ENCODE measurements around the gene NCKAP5.

NCKAP5 gene

DNA sequence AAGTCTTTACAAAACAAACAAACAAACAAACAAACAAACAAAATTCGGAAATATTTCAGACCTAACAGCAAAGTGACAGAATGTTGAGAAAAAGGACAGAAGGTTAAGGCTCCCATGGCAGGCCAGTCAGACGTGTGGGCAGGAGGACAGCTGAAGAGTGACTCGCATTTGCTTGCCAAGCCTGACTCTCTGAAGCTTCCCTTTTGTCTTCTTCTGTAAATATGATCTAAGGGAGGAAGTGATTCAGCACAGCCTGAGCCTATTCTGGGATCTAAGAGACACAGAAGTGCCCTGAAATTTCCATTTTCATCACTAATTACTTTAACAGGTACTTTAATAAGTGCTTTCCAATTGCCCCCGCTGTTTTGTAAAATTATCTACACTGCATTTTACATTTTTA is 764.2 kb downstream of the NCKAP5 start:
- no peak overlapping the region for H3K4me3 Mint-ChIP-seq
- no peaks in the 10 kb centered on the region for H3K27me3 Mint-ChIP-seq
- H3K27ac Mint-ChIP-seq: no peak overlapping the region
- no peaks in the 10 kb centered on the region for H3K4me1 Mint-ChIP-seq
- DNase-seq: no peak
- H3K36me3 Mint-ChIP-seq (ENCODE audit: low read depth): no peaks in the 10 kb centered on the region
- peaks cover 32% of the 10 kb centered on the region for H3K9me3 Mint-ChIP-seq
- ATAC-seq: no peak

DNA sequence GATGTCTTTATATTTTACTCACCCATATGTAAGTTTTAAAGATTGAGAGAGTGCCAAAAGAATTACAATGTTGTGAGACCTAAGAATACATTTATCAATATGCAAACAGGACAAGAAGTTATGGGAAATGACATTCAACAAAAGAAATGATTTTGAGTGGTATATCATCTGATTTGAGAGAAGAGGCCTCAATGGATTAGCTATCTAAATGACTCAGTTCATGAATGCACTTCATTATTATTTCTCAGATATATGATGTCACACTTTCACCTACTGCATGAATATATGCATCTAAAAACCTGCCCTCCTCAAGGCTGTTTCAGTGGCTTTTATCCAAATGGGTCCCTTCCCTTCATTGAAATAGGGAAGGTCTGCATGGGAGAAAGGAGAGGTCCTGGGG is 769.9 kb downstream of the NCKAP5 start:
- DNase-seq (no peak), ATAC-seq (no peak)
- Mint-ChIP-seq H3K4me1 (no peaks in the 10 kb centered on the region), H3K36me3 (ENCODE audit: low read depth) (no peaks in the 10 kb centered on the region), H3K27ac (no peak overlapping the region), H3K27me3 (no peaks in the 10 kb centered on the region), H3K9me3 (no peaks in the 10 kb centered on the region), H3K4me3 (no peak overlapping the region)

DNA sequence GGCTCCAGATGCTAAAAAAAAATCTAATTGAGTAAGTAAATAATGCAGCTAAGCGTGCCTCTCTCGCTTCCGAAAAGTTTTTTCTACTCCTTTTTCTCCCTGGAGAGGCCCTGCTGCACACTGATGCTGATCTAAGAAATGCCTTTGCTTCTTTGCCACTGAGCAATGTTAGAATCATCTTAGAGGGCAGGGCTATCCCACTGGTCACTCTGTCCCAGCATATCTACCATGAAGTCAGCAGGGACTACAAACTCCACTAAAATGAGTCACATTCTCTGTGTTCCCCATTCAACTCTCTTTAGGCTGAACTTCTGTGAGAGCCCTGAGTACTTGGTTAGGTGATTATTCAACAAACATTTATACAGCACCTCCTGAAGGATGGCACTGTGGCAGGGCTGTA is 770.7 kb downstream of the NCKAP5 start:
- Mint-ChIP-seq H3K4me3 (no peak overlapping the region), H3K4me1 (no peaks in the 10 kb centered on the region), H3K9me3 (no peaks in the 10 kb centered on the region), H3K36me3 (ENCODE audit: low read depth) (no peaks in the 10 kb centered on the region), H3K27me3 (no peaks in the 10 kb centered on the region), H3K27ac (no peak overlapping the region)
- ATAC-seq (no peak), DNase-seq (no peak)

DNA sequence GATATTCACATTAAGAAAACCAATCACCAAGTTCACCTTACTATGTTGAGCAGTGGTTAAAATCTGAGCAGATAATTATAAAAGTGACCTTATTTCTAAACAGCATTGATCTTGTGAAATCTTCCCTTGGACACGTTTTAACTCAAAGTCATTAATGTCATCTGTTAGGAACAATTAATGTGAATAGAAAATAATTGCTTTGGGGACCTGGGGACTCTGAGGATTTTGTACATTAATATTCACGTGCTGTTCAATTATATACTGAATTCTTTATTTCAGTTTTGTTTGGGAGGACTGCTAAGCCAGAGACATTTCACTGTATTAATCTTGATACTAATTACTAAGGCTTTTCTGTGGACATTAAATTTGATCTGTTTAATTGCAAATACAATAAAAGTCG is 771.2 kb downstream of the NCKAP5 start:
- DNase-seq (no peak), ATAC-seq (no peak)
- Mint-ChIP-seq H3K27ac (no peak overlapping the region), H3K4me1 (no peaks in the 10 kb centered on the region), H3K4me3 (no peak overlapping the region), H3K9me3 (no peaks in the 10 kb centered on the region), H3K27me3 (no peaks in the 10 kb centered on the region), H3K36me3 (ENCODE audit: low read depth) (no peaks in the 10 kb centered on the region)

DNA sequence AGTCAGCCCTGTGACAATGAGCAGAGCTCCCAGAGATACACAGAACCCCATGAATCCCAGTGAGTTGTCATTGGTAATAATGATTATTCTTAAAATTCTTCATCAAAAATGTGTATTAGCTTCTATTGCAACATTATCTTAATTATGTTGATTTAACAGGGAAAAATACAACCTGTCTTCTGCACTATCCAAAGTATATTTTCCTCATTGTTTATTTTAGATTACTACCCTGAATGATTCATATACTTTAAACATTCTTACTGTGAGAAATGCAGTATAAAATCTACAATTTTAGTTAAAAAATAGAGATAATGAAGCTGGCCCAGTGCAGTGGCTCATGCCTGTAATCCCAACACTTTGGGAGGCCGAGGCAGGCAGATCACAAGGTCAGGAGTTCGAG is 773.0 kb downstream of the NCKAP5 start:
- no peak for DNase-seq
- no peak for ATAC-seq
- H3K27me3 Mint-ChIP-seq: no peaks in the 10 kb centered on the region
- no peak overlapping the region for H3K4me3 Mint-ChIP-seq
- no peaks in the 10 kb centered on the region for H3K36me3 Mint-ChIP-seq (ENCODE audit: low read depth)
- no peaks in the 10 kb centered on the region for H3K9me3 Mint-ChIP-seq
- H3K4me1 Mint-ChIP-seq: no peaks in the 10 kb centered on the region
- no peak overlapping the region for H3K27ac Mint-ChIP-seq

DNA sequence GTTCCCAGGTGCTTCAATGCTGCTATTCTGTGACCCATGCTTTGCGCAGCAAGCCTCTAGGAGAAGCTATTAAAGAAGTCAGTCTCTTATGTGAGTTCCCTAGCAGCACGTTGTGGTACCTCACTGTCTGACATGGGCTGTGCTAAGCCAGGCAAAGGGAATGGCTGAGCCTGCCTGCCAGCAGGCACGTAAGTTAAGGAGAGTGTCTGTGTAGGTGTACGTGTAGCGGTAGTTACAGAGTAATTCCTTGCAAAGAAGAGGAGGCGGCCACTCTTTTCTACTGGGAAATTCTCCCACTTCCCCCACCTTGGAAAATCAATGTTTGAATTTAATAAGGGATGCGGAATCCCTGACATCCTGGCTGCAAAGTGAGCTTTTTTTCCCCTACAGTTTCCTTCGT is 774.7 kb downstream of the NCKAP5 start:
- Mint-ChIP-seq H3K4me1 (no peaks in the 10 kb centered on the region), H3K9me3 (peaks cover 4% of the 10 kb centered on the region), H3K36me3 (ENCODE audit: low read depth) (no peaks in the 10 kb centered on the region), H3K4me3 (no peak overlapping the region), H3K27me3 (no peaks in the 10 kb centered on the region), H3K27ac (no peak overlapping the region)
- ATAC-seq (no peak), DNase-seq (no peak)

DNA sequence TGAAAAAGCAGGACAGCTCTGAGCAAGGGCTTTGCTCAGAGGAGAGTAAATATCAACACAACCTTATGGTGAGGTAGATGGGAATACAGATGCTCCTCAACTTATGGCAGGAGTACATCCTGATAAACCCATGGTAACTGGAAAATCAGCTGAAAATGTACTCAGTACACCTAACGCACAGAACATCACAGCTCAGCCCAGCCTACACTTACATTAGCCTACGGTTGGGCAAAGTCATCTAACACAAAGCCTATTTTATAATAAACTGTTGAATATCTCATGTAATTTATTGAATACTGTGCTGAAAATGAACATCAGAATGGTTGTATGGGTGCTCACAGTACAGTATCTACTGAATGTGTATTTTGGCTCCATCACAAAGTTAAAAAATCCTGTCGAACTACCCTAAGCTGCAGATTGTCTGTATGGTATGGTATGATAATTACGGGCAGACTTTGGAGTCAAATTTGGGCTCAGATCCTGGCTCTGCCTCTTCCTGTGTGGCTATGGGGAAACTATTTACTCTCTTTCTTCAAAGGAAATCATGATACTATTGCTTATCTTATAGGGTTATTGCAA is 778.0 kb downstream of the NCKAP5 start:
- no peaks in the 10 kb centered on the region for H3K36me3 Mint-ChIP-seq (ENCODE audit: low read depth)
- H3K27ac Mint-ChIP-seq: no peak overlapping the region
- DNase-seq: no peak
- no peak for ATAC-seq
- H3K27me3 Mint-ChIP-seq: no peaks in the 10 kb centered on the region
- H3K4me3 Mint-ChIP-seq: no peak overlapping the region
- H3K4me1 Mint-ChIP-seq: no peaks in the 10 kb centered on the region
- peaks cover 4% of the 10 kb centered on the region for H3K9me3 Mint-ChIP-seq

DNA sequence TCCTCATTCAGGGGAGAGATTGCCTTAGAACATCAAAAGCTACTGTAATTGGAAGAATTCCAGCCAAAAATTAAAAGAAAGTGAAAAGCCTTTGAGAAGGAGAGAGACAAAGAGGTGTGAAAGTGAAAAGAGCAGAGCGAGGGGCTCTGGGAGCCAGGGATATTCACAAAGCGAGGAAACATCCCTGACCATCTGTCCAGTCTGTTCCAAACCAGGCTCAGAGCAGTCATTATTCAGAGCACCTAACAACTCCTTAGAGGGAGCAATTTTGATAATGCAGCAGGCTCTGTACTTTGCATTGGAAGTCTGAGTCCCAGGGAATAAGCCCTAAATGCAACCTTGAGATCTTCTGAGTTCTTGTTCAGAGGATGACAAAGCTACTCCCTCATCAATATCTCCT is 779.2 kb downstream of the NCKAP5 start:
- Mint-ChIP-seq H3K4me3 (no peak overlapping the region), H3K27ac (no peak overlapping the region), H3K4me1 (no peaks in the 10 kb centered on the region)

DNA sequence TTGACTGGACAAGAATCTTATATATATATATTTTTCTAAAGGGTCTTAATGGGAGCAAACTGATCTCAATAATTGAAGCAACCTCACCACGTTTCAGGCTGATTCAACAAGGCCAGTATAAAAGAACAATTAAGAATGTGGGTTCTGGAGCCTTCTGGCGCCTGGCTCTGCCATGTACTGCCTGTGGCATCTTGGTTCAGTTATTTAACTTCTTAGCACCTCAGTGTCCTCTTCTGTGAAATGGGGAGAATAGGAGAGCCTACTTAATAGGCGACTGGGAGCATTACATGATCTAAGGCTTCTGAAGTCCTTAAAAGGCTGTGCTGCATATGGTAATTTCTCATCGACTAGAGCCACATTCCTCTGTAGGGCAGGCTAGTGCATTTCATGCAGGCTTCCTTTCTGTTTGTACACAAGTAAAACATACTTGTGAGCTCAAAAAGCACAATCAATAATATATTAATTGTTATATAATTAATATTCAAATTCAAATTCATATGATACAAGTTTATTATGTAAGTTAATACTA is 779.9 kb downstream of the NCKAP5 start:
- Mint-ChIP-seq H3K4me3 (no peak overlapping the region), H3K27me3 (no peaks in the 10 kb centered on the region), H3K27ac (no peak overlapping the region), H3K9me3 (peaks cover 4% of the 10 kb centered on the region), H3K36me3 (ENCODE audit: low read depth) (no peaks in the 10 kb centered on the region), H3K4me1 (no peaks in the 10 kb centered on the region)
- no peak for ATAC-seq
- no peak for DNase-seq

More for the DNA sequence above, 779.2 kb downstream of the NCKAP5 start:
- ATAC-seq (no peak), DNase-seq (no peak)
- Mint-ChIP-seq H3K27me3 (no peaks in the 10 kb centered on the region), H3K9me3 (peaks cover 4% of the 10 kb centered on the region), H3K36me3 (ENCODE audit: low read depth) (no peaks in the 10 kb centered on the region)

DNA sequence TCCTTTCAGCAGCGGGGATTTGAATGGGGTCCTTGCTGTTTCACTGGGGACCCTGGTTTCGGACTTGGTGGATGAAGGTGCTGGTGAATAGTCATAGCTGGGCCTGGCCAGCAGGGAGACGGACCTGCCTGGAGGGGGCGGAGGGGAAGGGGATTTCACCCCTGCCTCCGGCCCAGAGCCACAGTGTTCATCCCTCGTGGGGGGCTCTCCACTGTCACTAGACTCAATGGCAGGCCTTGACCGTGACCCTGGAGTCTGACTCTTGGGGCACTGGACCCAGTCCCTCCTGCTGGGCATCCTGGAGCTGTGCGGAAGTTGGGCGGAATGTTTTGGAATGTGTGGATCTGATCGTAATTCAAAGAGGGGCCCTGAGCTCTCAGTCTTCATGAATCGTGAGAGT is 784.4 kb downstream of the NCKAP5 start:
- Mint-ChIP-seq H3K4me1 (no peaks in the 10 kb centered on the region), H3K4me3 (no peak overlapping the region), H3K36me3 (ENCODE audit: low read depth) (no peaks in the 10 kb centered on the region), H3K27ac (no peak overlapping the region), H3K9me3 (no peaks in the 10 kb centered on the region), H3K27me3 (no peaks in the 10 kb centered on the region)
- ATAC-seq: no peak
- DNase-seq: no peak

DNA sequence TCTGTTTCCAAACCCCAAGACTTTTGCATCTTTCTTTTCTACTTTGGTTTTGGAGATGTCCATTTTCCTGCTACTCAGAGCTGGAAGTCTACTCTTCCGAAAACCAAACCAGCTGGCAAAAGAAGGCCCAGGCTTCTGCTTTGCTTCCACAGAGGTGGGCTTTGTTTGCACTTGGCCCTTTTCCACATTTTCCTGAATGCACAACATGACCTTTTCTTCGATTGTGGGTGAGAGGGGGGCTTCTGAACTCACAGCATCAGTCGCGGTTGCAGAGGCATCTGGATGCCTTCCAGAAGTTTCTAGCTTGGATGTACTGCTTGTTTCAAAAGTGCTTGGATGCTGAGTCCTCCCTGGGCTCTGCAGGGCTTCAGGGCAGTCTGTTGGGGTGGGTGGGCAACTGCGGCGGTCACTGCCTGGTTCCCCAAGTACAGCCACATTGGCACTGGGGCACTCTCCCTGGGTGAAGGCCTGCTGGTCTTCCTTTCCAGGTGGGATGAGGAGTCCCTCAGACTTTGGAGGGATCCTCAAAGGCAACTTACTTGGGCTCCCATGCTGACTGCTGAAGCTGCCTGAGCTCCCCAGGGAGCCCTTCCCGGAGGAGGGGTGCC is 786.0 kb downstream of the NCKAP5 start:
- Mint-ChIP-seq H3K4me1 (no peaks in the 10 kb centered on the region), H3K9me3 (no peaks in the 10 kb centered on the region), H3K36me3 (ENCODE audit: low read depth) (no peaks in the 10 kb centered on the region), H3K27me3 (no peaks in the 10 kb centered on the region), H3K27ac (no peak overlapping the region), H3K4me3 (no peak overlapping the region)
- DNase-seq (no peak), ATAC-seq (no peak)

DNA sequence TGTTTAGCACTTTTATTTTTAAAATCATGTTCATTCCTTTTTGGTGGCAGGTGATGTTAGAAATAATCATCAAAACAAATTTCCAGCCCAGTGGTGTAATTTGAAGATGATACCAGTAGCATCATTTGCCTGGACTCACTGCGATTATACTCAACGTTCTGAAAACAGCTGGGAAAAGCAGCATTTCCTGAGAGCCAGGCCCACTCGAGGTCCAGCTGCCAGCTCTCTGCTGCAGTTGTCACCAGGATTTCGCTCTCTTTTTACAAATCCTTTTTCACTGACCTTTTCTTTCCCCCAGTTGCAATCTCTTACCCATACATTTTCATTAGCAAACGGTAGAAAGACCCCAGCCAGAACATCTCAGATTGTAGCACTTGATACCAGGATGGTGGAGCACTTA is 787.6 kb downstream of the NCKAP5 start:
- Mint-ChIP-seq H3K9me3 (no peaks in the 10 kb centered on the region), H3K27ac (no peak overlapping the region), H3K4me3 (no peak overlapping the region), H3K36me3 (ENCODE audit: low read depth) (no peaks in the 10 kb centered on the region), H3K4me1 (no peaks in the 10 kb centered on the region), H3K27me3 (no peaks in the 10 kb centered on the region)
- ATAC-seq (no peak), DNase-seq (no peak)

DNA sequence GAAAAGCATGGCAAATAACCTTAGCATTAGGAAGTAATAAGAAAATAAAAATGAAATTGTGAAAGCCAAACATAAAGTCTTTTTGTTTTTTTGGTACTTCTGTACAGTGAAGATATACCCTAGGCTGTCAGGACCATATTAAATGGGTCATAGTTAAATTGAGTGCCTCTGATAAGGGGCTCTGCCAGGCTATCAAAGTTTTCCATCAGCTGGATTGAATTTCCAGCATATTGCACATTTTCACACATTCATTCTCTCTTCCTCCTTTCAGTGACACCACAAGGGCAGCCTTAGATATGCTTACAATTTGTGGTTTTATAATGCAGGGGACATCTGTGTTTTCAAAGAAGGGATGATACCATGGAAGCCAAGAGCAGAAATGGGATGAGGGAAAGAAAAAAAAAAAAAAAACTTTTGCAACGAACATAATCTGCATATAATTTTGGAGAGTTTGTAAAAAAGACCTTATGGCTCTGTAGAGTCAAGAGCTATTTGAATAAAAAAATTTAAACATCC is 789.0 kb downstream of the NCKAP5 start:
- H3K9me3 Mint-ChIP-seq: no peaks in the 10 kb centered on the region
- no peak overlapping the region for H3K27ac Mint-ChIP-seq
- DNase-seq: no peak
- no peaks in the 10 kb centered on the region for H3K4me1 Mint-ChIP-seq
- ATAC-seq: no peak
- no peak overlapping the region for H3K4me3 Mint-ChIP-seq
- H3K36me3 Mint-ChIP-seq (ENCODE audit: low read depth): no peaks in the 10 kb centered on the region
- no peaks in the 10 kb centered on the region for H3K27me3 Mint-ChIP-seq

DNA sequence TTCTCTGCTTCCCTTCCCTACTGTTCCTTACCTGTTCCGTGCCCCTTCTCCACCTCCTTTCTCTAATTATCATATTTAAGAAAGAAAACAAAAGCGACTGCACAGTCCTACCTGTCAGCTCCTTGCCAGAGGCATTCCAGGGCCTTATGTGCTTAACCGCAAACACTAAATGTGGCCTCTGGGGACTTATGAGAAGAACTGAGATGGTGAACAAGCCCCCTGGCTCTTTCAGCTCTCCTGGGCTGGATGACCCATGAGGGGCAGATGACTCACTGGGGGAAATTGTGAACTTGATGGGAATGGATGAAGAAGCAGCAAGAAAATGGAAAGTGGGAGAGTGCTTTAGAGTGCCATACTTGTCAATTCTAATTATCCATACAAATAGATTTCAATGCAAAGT is 792.0 kb downstream of the NCKAP5 start:
- DNase-seq (no peak), ATAC-seq (no peak)
- H3K36me3 Mint-ChIP-seq (ENCODE audit: low read depth): no peaks in the 10 kb centered on the region
- no peak overlapping the region for H3K27ac Mint-ChIP-seq
- no peaks in the 10 kb centered on the region for H3K4me1 Mint-ChIP-seq
- H3K9me3 Mint-ChIP-seq: no peaks in the 10 kb centered on the region
- no peaks in the 10 kb centered on the region for H3K27me3 Mint-ChIP-seq
- no peak overlapping the region for H3K4me3 Mint-ChIP-seq

DNA sequence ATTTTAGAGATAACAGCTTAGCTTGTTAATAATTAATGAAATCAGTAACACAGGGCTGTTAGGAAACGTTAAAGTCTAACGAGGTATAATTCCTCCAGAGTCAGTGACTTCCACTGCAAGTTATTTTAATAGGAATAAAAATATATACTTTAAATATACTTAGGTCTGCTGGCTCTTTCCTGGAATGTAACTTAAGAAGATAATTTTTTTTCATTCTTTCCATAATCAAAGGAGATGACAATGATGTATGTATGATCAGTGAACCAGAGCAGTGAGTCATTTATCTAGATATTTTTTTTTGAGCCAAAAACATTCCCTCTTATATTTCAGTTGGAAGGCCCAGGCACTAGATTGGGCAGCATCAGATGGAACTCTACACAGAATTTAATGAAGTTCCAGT is 794.1 kb downstream of the NCKAP5 start:
- H3K36me3 Mint-ChIP-seq (ENCODE audit: low read depth): no peaks in the 10 kb centered on the region
- H3K27me3 Mint-ChIP-seq: no peaks in the 10 kb centered on the region

More for the DNA sequence above, 794.1 kb downstream of the NCKAP5 start:
- Mint-ChIP-seq H3K4me1 (no peaks in the 10 kb centered on the region), H3K4me3 (no peak overlapping the region), H3K27ac (no peak overlapping the region), H3K9me3 (no peaks in the 10 kb centered on the region)
- ATAC-seq: no peak
- no peak for DNase-seq

Measured in activated naive CD8-positive, alpha-beta T cell treated with anti-CD3 and anti-CD28 coated beads, Interleukin-2, amount 50 U/mL, for 24 hours (primary cell).